NOMO-1 treated with DMSO at 0.1 percent for 48 hours (cell line): ENCODE measurements around the gene FTL.
A peak's percentile ranks its signal among the peaks of the same experiment; 100 is the strongest.

Experiments used
- DNase-seq: peaks from one replicate; lab custom pipeline; 2025; ENCODE audit not compliant: unreplicated experiment; lab: John Stamatoyannopoulos, UW

Gene FTL

GRCh38 chr19:48991011-48991609, 26.0 kb downstream of the FTL start:
- no peak for DNase-seq

- no peak for DNase-seq
Observed at GRCh38 chr19:48991873-48992580, 26.9 kb downstream of the FTL start.

- peak; percentile 28 for DNase-seq
Observed at GRCh38 chr19:48992581-48993174, 27.6 kb downstream of the FTL start.

- peak; percentile 99 for DNase-seq
Observed at GRCh38 chr19:48993175-48994034, 28.3 kb downstream of the FTL start, which contains the start of the genes GYS1 and RUVBL2. Gene GYS1 (minus strand): TSS chr19:48993309. CDS start chr19:48993112, 197 bp downstream. Gene RUVBL2 (plus strand): TSS chr19:48993887. CDS start chr19:48993912, 25 bp downstream.

- no peak for DNase-seq
Observed at GRCh38 chr19:48994035-48994386, 28.9 kb downstream of the FTL start.

GRCh38 chr19:48997972-48998371, 32.9 kb downstream of the FTL start:
- DNase-seq: peak; percentile 36

GRCh38 chr19:48999481-49000325, 34.6 kb downstream of the FTL start:
- DNase-seq: peak; percentile 44

- DNase-seq: no peak
Observed at GRCh38 chr19:49004133-49004532, 39.0 kb downstream of the FTL start.

GRCh38 chr19:49004964-49005614, 40.0 kb downstream of the FTL start:
- DNase-seq: no peak

GRCh38 chr19:49006905-49007304, 41.8 kb downstream of the FTL start:
- DNase-seq: no peak

GRCh38 chr19:49009828-49010227, 44.7 kb downstream of the FTL start:
- DNase-seq: no peak

GRCh38 chr19:49010453-49010852, 45.3 kb downstream of the FTL start:
- DNase-seq: no peak

- no peak for DNase-seq
Observed at GRCh38 chr19:49011194-49011593, 46.1 kb downstream of the FTL start.

- DNase-seq: no peak
Observed at GRCh38 chr19:49014123-49014869, 49.2 kb downstream of the FTL start.

GRCh38 chr19:49014870-49015255, 49.8 kb downstream of the FTL start:
- no peak for DNase-seq

- DNase-seq: no peak
Observed at GRCh38 chr19:49016067-49016839, 51.1 kb downstream of the FTL start.
